D721Med (cell line): ENCODE results near the gene U2AF2.

Experiments used
- DNase-seq: peaks from one replicate; pipeline ENCODE4 v3.0.0; 2011; ENCODE audit warnings: low spot score; ENCODE audit not compliant: insufficient read length
- FAIRE-seq: peaks from 2 replicates; lab custom pipeline; 2011; peaks lifted over from hg19 to GRCh38; lab: Jason Lieb, UNC
- CTCF ChIP-seq: IDR thresholded peaks from 2 replicates; pipeline ENCODE4 v1.5.1; 2012; ENCODE audit warnings: mild to moderate bottlenecking, control low read depth; ENCODE audit not compliant: insufficient read depth; ENCODE audit errors: missing control alignments

Gene U2AF2

GRCh38 chr19:55644191-55644833 lies 10.5 kb upstream of the U2AF2 start:
- FAIRE-seq (no peak), DNase-seq (no peak)
- no peak for TF ChIP-seq CTCF

- no peak for DNase-seq
- no peak for FAIRE-seq
- TF ChIP-seq CTCF: no peak
Measured at GRCh38 chr19:55644842-55645511, 9.9 kb upstream of the U2AF2 start.

- FAIRE-seq: no peak
- no peak for TF ChIP-seq CTCF
- no peak for DNase-seq
Measured at GRCh38 chr19:55645512-55645881, 9.3 kb upstream of the U2AF2 start.

- no peak for FAIRE-seq
- peak; percentile 9 for TF ChIP-seq CTCF
- no peak for DNase-seq
Measured at GRCh38 chr19:55646889-55647731, 7.7 kb upstream of the U2AF2 start.

GRCh38 chr19:55647732-55648584 lies 6.9 kb upstream of the U2AF2 start, which contains the start of gene CCDC106:
Gene CCDC106, plus strand, starts transcription at chr19:55648212. Its CDS starts 835 bp downstream, at chr19:55649047.
- no peak for FAIRE-seq
- peak; percentile 89 for DNase-seq
- TF ChIP-seq CTCF: no peak

- TF ChIP-seq CTCF: no peak
- FAIRE-seq (no peak), DNase-seq (no peak)
Measured at GRCh38 chr19:55648585-55649267, 6.1 kb upstream of the U2AF2 start.
